GM08714 (cell line): ENCODE results near the gene EBLN1.

ENCODE experiments used
- H3K4me3 ChIP-seq: fragments of 200-500 bp; sonication (Bioruptor generic); 2 replicates; pipeline ENCODE4 v1.5.1; 2014; ENCODE audit warnings: mild to moderate bottlenecking, low read length, inconsistent platforms
- ZNF274 ChIP-seq: IDR thresholded peaks from 2 replicates; pipeline ENCODE4 v1.6.1; 2012; ENCODE audit warnings: mild to moderate bottlenecking, low read depth, low read length

EBLN1 gene

DNA sequence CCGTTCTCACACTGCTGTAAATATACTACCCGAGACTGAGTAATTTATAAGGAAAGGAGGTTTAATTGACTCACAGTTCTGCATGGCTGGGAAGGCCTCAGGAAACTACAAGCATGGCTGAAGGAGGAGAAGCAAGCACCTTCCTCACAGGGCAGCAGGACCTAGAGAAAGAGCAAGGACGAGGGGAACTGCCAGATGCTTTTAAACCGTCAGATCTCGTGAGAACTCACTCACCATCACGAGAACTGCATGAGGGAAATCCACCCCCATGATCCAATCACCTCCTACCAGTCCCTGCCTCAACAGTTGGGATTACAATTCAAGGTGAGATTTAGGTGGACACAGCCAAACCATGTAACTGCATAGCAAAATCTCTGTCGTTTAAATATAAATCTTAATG lies at the start of gene EBLN1:
Gene EBLN1, minus strand, starts transcription at position 174 of the 400 bp plus-strand sequence. CDS start 8,032 bp downstream, outside the sequence.
- no peak for TF ChIP-seq ZNF274
- no peak within 1 kb of the TSS for H3K4me3 ChIP-seq

DNA sequence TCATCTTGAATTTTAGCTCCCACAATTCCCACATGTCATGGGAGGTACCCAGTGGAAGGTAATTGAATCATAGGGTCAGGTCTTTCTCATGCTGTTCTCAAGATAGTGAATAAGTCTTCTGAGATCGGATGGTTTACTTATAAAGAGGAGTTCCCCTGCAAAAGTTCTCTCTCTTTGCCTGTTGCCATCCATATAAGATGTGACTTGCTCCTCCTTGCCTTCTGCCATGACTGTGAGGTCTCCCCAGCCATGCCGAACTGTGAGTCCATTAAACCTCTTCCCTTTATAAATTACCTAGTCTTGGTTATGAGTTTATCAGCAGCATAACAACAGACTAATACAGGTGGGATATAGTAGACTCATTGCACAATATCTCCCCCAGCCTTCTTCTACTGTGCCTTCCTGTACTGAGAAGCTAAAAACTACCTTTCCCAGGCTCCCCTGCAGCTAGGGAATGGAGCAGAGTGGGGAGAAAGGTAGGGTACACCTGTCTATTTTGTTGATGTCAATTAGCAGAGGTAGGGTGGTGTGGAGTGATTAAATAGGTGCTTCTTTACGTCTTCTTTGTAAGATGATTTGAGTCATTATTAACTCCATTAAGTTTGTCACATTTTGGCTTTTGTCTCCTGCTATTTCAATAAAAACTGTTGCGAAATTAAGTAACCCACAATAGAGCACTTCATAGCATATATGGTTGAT lies 48.2 kb upstream of the EBLN1 start:
- TF ChIP-seq ZNF274: no peak
- H3K4me3 ChIP-seq: no peak overlapping the region

DNA sequence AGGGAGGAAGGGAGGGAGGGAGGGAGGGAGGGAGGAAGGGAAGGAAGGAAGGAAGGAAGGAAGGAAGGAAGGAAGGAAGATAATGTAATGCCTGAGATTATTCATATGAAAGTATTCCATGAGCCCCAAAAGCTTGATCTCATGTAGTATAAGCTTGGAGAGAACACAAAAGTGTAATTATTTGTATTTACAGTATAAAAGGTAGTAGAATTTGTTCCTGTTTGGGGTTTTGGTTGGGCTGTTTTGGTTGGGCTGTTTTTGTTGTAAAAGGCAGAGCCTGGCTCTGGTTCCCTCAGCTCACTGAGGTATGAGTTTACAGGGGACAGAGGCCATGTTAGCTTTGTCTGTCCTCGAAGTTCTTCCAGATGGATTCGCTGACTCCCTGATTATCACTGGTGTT lies 45.3 kb upstream of the EBLN1 start:
- TF ChIP-seq ZNF274: no peak
- H3K4me3 ChIP-seq: no peak overlapping the region

DNA sequence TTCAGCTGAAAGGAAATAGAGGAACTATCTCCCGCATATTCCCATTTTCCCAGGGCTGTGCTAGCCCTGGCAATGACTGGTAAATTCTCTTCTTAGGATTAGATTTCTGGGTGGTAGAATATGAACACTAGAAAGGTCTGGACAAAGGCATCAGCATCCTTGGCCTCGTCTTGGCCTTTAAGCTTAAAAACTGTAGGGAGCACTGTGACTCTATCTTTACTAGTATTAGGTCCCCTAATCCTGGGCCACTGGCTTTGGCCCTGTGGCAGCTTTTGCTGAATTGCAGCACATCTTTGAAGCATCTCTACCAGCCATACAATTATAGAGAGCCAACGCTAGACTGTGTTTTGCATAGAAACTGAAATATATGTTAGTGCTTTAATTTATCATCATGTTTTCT lies 41.5 kb upstream of the EBLN1 start:
- H3K4me3 ChIP-seq: no peak overlapping the region
- TF ChIP-seq ZNF274: no peak

DNA sequence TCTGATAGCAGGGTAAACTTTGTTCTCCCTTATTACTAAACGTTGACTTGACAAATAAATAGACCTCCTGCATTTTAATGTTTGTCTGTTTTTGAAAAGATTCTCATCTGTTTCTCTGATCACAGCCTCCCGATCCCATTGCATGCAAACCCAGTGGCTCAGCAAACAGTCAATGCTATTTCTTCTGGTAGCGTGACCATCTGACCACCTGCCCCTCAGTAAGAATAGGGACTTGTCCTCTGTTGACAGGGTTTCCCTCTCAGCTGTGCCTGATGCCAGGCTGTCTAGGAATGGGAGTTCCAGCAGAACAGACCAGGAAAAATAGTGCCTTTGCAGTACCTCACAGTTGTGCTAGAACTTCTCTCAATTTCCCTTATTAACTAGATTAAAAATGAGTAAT lies 40.7 kb upstream of the EBLN1 start:
- H3K4me3 ChIP-seq: no peak overlapping the region
- TF ChIP-seq ZNF274: no peak

DNA sequence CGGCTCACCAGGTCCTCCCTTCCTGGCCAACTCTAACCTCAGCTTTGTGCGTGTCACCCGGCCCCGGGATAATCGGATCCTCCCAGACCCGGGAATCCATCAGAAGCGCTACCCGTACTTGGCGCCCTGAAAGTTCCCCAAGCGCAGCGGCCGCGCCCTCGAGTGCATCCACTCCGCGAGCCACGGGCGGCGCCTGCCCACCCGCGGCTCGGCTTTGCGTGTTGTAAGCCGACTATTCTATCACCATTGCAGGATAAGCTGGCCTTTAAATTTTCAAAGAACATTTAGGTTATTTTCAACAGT lies 35.7 kb upstream of the EBLN1 start:
- H3K4me3 ChIP-seq: no peak overlapping the region
- TF ChIP-seq ZNF274: no peak

DNA sequence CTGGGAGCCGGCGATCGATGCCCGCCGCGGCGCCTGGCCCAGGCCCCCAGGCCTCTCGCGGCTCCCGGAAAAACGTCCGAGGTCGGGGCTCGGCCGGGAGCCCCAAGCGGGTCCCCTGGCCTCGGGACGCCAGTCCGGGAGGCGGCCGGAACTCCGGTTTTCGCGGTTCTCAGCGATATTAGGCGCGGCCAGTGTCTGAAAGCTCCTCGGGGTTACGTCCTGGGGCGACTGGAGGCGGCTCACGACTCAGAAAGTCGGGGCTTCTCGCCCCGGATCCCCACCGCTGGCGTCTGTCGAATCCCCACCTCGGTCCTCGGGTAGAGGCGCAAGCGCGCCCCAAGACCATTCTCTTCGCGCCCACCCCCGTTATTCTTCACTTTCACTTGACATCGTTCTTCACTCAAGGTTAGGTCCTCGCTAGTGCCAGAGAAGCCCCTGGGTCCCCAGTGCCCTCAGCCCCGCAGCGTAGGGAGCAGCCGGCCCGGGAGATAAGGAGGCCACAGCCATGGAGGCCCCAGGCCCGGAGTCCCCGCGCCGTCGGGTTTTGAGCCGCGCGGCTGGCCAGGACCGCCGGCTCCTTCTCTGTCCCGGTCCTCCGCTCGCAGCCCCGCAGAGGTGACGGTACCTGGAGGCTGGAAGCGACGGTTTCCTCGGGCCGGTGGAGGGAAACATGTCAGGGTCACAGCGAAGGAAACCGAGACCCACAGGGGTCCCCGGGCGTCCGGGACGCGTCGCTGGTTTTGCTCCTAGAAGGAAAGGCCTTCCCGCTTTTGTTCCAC lies 35.2 kb upstream of the EBLN1 start:
- peak overlapping the region; percentile 74; the same call in 1 of the 2 replicates for H3K4me3 ChIP-seq
- TF ChIP-seq ZNF274: no peak

DNA sequence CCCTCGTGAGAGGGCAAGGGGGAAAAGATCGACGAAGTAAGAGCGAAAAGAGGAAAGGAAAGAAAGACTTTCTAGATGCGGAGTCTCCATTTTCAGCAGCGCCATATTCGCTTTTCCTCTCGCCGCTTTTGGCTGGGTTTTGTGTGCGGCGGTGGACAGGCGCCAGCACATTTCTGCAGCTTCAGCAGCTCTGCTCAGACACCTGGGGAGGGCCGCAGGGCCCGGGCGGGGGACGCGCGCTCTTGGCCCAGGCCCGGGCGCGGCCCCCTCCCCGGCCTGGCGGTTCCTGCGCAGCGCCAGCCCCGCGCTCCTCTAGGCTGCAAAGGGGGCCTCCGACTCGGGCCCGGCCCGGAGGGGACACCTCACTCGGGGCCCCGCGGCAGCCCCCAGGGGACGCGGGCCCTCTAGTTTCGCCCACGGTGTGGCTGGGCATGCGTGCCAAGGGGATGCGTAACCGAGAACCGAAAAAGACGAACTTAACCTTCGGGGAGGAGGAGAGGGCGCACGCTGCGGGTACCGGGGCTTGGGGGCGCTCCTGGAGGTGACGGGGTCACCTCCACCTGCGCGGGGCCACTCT lies 34.5 kb upstream of the EBLN1 start:
- peak overlapping the region; percentile 74 for H3K4me3 ChIP-seq
- TF ChIP-seq ZNF274: no peak

DNA sequence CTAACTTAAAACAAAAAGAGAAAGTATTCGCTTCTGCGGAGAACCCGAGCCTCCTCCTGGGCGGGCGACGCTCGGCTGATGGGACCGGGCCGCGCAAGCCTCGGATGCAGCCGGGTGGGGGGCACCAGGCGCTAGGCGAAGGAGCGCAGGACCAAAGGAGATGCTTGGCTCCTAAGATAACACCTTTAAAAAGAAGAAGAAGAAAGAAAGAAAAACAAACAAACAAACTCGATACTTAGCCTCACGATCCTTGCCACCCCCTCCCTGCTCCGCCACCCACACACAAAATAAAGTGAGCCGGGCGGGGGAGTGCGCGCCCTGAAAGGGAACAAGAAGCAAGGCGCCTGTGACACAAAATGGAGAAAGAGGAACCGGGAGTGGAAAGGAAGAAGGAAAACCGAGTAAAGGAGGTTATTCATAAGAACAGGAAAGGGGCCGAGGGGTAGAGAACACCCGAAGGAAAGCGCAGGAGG lies 34.0 kb upstream of the EBLN1 start:
- H3K4me3 ChIP-seq: peak overlapping the region; percentile 74
- no peak for TF ChIP-seq ZNF274

DNA sequence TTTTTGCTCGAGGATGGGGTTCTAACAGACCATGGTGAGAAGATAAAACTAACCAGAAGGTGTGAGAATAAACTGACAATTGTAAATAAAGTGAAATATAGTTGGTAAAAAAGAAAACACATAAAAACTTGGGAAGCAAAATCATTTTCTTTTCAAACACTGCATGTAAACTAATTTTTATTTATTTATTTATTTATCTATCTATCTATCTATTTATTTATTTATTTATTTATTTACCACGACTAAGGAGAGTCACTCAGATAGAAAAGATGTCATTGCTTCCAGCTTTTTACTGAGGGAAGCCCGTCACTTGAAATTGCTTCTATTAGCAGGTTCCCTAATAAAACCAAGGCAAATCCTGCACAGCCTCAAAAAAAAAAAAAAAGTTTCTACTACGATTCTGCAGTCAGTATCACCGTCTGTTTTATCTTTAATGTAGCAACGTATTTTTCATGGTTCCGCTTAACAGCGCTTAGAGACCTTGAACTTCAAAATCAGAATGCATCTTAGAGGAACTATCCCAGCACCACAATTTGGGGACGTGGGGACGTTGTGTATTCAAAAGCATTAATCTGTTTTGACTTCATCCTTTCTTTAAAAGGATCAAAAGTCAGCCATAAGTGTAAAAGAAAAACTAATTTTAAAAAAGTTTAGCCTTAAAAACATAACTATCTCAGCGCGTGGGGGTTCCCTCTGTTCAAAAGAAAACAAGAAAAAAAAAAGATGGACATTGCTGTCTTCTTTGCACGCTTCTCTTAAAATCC lies 33.3 kb upstream of the EBLN1 start:
- no peak for TF ChIP-seq ZNF274
- peak overlapping the region; percentile 74 for H3K4me3 ChIP-seq

DNA sequence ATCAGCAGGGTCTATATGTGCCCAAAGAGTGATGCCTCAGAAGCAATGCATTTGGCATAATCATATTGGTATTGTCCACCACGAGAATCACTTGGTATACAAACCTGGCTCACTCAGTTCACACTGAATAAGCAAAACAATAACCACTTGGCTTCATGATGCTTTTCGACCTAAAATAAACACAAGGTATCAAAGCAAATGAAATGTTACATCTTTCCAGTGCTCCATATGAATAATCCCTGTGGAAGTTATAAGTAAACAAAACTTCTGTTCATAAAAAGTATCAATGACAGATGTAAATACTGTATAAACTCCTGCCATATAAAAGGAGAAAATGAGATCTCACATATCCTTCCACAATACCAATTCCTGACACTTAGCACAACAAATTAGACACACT lies 29.8 kb upstream of the EBLN1 start:
- H3K4me3 ChIP-seq: no peak overlapping the region
- no peak for TF ChIP-seq ZNF274

DNA sequence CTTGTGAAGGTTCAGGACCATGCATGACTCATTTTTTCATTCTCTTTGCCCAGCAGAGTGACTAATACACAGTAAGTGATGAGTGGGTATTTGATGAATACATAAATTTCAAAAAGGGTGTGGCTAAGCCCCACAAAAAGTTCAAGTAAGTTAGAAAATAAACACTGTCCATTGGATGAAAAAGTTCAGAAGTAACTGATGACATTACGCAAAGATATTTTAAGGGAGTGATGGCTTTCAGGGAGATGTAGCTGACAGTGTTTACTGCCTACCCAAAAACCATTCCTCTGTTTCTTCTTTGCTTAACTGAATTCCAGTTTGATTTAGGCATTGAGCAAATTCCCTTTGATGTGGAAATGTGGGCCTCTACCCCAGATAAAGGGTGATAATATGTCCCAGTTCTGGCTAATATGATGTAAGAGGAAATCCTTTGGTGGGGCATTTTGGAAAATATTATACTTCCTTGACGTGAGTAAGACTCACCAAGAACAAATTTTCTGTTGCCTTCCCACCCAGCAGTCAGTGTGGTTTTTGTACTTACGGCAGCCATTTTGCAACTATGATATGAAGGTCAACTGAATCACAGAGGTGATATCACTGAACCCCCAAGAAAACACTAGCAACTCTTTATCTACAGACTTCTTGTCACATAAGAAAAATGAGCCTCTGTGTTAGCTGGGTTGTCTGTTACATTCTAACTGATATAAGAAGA lies 29.0 kb upstream of the EBLN1 start:
- no peak for TF ChIP-seq ZNF274
- H3K4me3 ChIP-seq: no peak overlapping the region

DNA sequence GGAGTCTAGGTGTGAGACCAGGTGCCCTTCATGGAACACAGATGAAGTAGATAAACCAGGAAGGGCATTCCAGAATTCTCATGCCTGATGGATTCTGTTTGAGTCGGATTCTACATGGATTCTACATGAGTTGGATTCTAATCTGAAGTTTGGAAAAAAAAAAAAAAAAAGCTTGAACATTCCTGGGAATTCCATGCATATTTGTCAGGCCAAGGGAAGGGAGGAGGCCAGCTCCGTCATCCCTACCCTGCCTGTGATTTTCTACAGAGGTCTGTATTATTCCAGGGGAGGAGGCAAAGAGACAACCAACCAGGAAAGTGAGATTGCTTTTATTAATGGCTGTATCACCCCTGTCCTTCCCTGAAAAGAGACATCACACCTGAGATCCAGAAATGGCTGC lies 27.8 kb upstream of the EBLN1 start:
- H3K4me3 ChIP-seq: no peak overlapping the region
- no peak for TF ChIP-seq ZNF274

DNA sequence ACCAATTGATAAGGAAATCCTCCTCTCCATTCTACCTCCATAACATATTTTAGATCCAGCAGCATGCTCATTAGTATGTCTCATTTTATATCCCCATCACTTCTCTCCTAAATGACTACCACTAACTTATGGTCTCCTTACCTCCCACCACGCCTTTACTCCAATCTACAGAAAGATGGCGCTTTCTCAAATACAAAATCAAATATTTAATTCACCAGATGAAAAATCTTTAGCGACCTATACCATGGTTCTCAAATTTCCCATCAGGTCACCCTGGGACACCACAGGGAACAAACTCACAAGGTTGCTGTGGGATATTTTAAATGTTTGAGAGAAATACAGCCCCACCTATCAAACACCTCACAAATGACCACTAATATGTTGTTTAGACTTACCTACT lies 27.0 kb upstream of the EBLN1 start:
- no peak for TF ChIP-seq ZNF274
- H3K4me3 ChIP-seq: no peak overlapping the region

DNA sequence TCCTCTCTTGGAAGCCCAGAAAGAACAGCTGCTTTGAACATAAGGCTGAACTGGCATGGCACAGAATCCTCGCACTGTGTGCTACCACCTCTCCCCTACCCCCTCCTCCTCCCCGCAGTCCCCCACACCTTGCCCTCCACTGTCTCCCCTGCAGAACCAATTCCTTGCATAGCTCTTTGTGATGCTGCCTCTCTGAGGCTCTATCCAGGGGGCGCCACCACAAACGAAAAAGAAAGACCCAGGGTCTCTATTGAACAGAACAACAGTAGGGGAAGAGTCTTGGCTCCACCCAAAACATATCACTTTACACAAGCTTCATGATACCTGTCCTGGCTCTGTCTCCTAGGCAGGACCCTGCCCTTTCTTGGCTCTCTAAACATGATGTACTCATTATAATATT lies 26.2 kb upstream of the EBLN1 start:
- no peak overlapping the region for H3K4me3 ChIP-seq
- no peak for TF ChIP-seq ZNF274
